IPS-15b (cell line): Measurements from ENCODE around the gene WBP1L.
"Not testable (repeated sequence)": the region's sequence is repeated elsewhere in the genome, so short reads cannot be mapped to it uniquely, and the experiment has no call there.

Experiments
- H3K27me3 ChIP-seq: one replicate; pipeline ENCODE4 v1.6.1; 2013; ENCODE audit warnings: low read length; ENCODE audit not compliant: control insufficient read depth, insufficient read depth
- H3K36me3 ChIP-seq: one replicate; pipeline ENCODE4 v1.6.1; 2013; ENCODE audit warnings: low read length; ENCODE audit not compliant: control insufficient read depth, insufficient read depth
- H3K4me1 ChIP-seq: one replicate; pipeline ENCODE4 v1.6.1; 2013; ENCODE audit warnings: mild to moderate bottlenecking, low read length; ENCODE audit not compliant: control insufficient read depth, insufficient read depth
- H3K4me3 ChIP-seq: one replicate; pipeline ENCODE4 v1.5.1; 2013; ENCODE audit warnings: low read depth, low read length
- H3K9ac ChIP-seq: one replicate; pipeline ENCODE4 v1.6.1; 2013; ENCODE audit warnings: low read depth, mild to moderate bottlenecking, low read length
- H3K9me3 ChIP-seq: one replicate; pipeline ENCODE4 v1.6.1; 2013; ENCODE audit warnings: mild to moderate bottlenecking, low read length; ENCODE audit not compliant: control insufficient read depth, insufficient read depth

Gene WBP1L

DNA sequence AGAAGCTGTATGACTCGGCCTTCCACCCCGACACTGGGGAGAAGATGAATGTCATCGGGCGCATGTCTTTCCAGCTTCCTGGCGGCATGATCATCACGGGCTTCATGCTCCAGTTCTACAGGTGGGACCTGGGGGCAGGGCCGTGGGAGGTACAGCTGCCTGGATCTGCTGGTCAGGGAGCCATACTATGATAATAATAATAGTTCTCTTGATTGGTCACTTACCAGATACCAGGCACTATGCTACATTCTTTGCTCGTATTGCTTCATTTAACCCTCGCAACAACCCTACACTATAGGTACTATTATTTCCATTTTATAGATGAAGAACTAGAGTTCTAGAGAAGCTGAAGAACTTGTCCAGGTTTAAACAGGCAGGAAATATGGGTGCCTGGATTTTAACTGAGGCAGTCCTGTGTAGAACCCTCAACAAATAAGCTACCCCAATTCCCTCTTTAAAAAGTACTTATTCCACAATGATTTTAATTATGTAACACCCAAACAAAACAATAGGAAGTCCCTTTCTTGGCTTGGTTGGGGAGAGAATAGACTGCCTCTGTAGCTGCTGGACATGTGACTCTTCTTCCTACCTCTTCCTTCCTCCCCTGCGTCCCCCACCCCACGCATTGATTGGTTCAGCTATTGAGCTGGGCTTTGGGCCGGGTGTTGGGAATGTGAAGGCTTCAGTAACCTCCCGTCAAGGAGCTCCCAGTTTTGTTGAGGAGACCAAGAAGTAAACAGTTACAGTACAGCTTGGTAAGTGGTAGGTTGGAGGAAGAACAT lies 16.5 kb upstream of the WBP1L start:
- Histone ChIP-seq H3K27me3 (no peaks in the 10 kb centered on the region), H3K4me1 (no peaks in the 10 kb centered on the region), H3K9ac (no peak overlapping the region), H3K36me3 (peaks cover 43% of the 10 kb centered on the region), H3K9me3 (no peaks in the 10 kb centered on the region), H3K4me3 (no peak overlapping the region)

DNA sequence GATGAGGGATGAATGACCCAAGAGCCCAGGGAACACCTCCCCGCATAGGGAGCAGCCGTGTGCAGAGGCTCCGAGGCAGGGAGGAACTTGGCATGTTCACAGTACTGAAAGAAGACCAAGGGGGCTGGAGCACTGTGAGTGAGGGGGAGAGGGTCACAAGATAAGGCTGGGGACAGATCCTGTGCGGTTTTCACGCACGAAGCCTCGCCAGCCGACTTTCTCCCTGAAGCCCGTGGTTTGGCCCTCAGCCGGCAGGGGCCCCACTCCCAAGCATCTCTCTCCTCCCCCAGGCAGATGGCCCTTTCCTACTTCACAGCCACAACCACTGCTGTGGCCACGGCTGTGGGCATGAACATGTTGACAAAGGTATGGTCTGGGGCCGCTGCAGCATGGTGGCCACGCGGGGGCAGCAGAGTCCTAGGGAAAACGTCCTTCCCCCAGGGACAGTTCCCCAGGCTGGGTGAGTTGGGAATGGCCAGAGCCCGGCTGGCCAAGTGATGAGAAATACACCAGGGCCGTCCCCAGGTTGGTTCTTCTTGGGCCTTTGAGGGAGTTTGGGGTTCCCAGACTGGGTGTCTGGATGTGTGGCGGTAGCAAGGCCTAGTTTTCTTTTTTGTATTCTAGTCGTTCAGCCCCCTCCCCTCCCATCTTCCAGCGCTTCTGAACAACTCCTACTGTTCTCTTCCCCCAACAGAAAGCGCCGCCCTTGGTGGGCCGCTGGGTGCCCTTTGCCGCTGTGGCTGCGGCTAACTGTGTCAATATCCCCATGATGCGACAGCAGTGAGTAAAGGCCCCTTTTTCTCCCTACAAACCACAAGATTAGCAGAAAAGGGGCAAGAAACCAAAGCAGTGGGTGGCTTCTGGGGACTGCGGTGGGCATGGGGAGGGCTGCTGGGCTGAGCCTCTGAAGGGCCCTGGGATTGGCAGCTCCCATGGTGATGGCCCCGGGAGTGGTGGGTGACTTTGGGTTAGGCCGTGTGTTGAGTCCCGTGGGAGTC lies 14.4 kb upstream of the WBP1L start:
- Histone ChIP-seq H3K4me1 (no peaks in the 10 kb centered on the region), H3K4me3 (no peak overlapping the region), H3K9me3 (no peaks in the 10 kb centered on the region), H3K27me3 (no peaks in the 10 kb centered on the region), H3K9ac (no peak overlapping the region), H3K36me3 (peaks cover 54% of the 10 kb centered on the region)

DNA sequence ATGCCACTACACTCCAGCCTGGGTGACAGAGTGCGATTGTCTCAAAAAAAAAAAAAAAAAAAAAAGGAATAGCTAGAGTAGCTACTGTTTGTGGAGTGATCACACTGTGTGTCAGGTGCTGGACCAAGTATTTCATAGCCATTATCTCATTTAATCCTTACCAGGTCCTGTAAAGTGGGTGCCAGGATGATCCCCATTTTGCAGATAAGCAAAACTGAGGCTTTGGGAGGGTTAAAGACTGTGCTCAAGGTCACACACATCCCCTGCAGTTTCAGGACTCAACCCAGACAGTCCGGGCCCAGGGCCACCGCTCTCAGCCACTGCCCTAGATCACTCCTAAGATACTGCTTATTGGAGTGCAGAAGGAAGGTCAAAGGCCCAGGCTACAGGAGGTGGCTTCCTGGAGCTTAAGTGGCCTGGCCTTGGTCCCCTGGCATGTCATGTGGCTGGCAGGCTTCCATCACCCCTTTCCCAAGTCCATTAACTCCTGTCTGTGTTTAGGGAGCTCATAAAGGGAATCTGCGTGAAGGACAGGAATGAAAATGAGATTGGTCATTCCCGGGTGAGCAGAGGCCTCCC lies 12.4 kb upstream of the WBP1L start:
- Histone ChIP-seq H3K4me1 (no peaks in the 10 kb centered on the region), H3K36me3 (peaks cover 51% of the 10 kb centered on the region), H3K27me3 (no peaks in the 10 kb centered on the region), H3K9ac (no peak overlapping the region), H3K9me3 (no peaks in the 10 kb centered on the region), H3K4me3 (no peak overlapping the region)

DNA sequence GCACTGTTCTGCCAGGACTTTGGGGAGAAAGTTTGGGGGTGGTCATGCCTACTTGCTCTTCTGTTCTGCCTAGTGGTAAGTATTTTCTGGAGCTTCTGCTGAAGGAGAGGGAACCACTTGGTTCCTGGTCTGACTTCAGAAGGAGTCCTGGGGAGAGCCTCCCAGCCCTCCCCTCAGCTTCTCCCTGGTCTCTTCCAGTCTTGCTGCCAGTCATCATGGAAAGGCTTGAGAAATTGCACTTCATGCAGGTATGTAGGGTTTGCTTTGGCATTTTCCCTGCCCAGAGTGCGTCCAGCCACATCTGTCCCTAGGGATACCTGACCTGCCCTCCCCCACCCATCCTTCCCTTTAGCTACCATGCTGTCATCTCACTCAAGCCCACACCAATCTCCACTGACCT lies 11.1 kb upstream of the WBP1L start:
- peaks cover 44% of the 10 kb centered on the region for H3K36me3 ChIP-seq
- no peaks in the 10 kb centered on the region for H3K27me3 ChIP-seq
- no peak overlapping the region for H3K9ac ChIP-seq
- H3K9me3 ChIP-seq: no peaks in the 10 kb centered on the region
- no peaks in the 10 kb centered on the region for H3K4me1 ChIP-seq
- no peak overlapping the region for H3K4me3 ChIP-seq

DNA sequence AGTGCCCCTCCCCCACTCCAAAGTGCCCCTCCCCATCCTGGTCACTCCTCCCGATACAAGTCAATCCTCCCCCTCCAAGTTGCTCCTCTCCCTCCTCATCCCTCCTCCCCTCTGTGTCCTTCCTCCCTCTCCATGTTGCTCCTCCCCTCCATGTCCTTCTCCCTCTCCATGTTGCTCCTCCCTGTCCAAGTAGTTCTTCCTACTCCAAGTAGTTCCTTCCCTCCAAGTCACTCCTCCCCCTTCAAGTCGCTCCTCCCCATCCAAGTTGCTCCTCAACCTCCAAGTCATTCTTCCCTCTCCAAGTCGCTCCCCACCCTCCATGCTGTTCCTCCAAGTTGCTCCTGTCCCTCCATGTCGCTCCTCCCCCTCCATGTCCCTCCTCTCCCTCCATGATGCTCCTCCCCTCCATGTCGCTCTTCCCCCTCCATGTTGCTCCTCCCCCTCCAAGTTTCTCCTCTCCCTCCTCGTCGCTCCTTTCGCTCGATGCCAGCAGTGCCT lies 8.6 kb upstream of the WBP1L start:
- H3K9ac ChIP-seq: no peak overlapping the region
- peaks cover 31% of the 10 kb centered on the region for H3K36me3 ChIP-seq
- H3K9me3 ChIP-seq: no peaks in the 10 kb centered on the region
- H3K4me1 ChIP-seq: no peaks in the 10 kb centered on the region
- no peak overlapping the region for H3K4me3 ChIP-seq
- no peaks in the 10 kb centered on the region for H3K27me3 ChIP-seq

DNA sequence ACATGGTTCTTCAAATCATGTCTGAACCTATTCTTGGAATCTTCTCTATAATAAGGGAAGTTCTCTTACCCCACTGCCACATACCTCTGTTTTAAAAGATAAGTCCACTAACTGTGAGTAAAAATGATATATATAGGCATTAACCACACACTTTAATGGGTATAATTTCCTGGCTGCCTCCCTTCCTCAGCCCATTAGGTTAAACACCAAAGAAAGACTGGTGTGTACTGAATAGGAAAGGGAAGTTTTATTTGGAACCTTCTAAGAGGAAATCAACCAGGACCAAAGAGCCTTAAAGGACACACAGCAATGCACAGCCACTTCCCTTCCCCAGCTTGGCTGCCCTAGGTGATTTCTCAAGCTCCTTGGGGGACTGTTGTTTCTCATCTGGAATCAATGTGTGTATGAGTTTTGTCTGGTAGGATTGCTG lies 5.0 kb upstream of the WBP1L start:
- Histone ChIP-seq H3K9me3 (no peaks in the 10 kb centered on the region), H3K9ac (no peak overlapping the region), H3K27me3 (no peaks in the 10 kb centered on the region), H3K4me1 (peaks cover 6% of the 10 kb centered on the region), H3K36me3 (peaks cover 11% of the 10 kb centered on the region), H3K4me3 (no peak overlapping the region)

DNA sequence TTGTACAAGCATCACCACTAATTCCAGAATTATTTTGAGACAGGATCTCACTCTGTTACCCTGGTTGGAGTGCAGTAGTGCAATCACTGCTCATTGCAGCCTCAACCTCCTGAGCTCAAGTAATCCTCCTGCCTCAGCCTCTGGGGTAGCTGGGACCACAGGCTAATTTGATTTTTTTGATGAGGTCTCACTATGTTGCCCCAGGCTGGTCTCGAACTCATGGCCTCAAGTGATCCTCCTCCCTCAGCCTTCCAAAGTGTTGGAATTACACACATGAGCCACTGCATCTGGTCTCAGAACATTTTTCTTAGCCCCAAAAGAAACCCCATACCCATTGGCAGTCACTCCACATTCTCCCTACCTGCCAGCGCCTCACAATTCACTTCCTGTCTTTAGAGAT lies 3.5 kb upstream of the WBP1L start:
- Histone ChIP-seq H3K27me3 (no peaks in the 10 kb centered on the region), H3K4me3 (no peak overlapping the region), H3K4me1 (peaks cover 10% of the 10 kb centered on the region), H3K9me3 (no peaks in the 10 kb centered on the region), H3K36me3 (peaks cover 8% of the 10 kb centered on the region), H3K9ac (no peak overlapping the region)

DNA sequence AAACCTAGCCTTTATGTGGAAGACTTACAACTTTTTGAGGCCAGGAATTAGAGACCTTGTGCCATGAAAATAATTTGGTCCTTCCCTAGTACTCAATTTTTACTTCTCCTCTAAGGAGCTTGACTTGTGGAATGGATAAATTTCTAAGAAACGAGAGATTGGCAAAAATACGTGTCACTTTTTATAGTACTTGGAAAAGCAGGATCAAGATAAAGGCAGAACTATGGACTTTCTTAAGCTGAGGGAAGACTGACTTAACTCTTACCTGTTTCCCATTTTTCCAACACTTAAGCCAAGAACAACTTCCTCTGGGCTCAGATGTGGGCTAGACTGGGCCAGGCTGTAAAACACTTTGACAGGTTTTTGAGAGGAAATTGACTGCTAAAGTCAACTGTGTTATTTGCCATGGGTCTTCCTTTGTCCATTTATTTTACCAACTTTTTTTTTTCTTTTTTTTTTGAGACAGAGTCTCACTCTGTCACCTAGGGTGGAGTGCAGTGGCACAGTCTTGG lies 2.0 kb upstream of the WBP1L start:
- peaks cover 8% of the 10 kb centered on the region for H3K36me3 ChIP-seq
- peaks cover 10% of the 10 kb centered on the region for H3K4me1 ChIP-seq
- H3K9ac ChIP-seq: no peak overlapping the region
- no peaks in the 10 kb centered on the region for H3K9me3 ChIP-seq
- H3K4me3 ChIP-seq: no peak overlapping the region
- no peaks in the 10 kb centered on the region for H3K27me3 ChIP-seq

DNA sequence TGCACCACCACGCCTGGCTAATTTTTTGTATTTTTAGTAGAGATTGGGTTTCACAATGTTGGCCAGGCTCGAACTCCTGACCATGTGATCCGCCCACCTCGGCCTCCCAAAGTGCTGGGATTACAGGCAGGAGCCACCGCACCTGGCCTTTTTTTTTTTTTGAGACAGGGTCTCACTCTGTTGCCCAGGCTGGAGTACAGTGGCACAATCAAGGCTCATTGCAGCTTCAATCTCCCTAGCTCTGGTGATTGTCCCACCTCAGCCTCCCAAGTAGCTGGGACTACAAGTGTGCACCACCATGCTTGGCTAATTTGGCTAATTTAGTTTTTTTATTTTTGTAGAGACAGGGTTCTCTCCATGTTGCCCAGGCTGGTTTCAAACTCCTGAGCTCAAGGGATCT lies 1.4 kb upstream of the WBP1L start:
- H3K4me3 ChIP-seq, H3K9me3 ChIP-seq, H3K9ac ChIP-seq, H3K4me1 ChIP-seq, H3K27me3 ChIP-seq, H3K36me3 ChIP-seq: not testable (repeated sequence)

DNA sequence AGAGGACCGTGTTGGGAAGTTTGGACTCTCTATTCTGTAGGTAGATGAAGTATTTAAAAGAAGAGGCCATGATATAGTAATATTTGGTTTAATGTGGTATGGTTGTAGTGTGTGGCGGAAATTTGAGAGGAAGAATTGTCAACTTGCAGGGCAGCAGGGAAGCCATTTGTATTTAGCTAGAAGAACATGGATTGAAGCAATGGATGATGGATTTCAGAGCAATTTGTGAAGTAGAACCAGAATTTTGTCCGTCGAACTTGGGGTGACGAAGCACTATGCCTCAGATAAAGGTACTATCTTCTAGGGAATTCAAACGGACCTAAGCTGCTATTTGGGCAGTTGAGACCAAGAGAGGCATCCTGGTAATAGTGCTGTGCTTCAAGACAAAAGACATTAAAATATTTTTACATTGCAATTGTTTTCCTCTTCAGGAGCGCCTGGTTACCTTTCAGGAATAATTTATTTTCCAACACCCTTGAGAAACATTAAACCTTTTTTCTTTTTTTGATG lies 615 bp upstream of the WBP1L start:
- H3K4me3 ChIP-seq: peak overlapping the region; percentile 50
- H3K9me3 ChIP-seq: no peaks in the 10 kb centered on the region
- peaks cover 10% of the 10 kb centered on the region for H3K4me1 ChIP-seq
- H3K27me3 ChIP-seq: no peaks in the 10 kb centered on the region
- peak overlapping the region; percentile 41 for H3K9ac ChIP-seq
- H3K36me3 ChIP-seq: no peaks in the 10 kb centered on the region

DNA sequence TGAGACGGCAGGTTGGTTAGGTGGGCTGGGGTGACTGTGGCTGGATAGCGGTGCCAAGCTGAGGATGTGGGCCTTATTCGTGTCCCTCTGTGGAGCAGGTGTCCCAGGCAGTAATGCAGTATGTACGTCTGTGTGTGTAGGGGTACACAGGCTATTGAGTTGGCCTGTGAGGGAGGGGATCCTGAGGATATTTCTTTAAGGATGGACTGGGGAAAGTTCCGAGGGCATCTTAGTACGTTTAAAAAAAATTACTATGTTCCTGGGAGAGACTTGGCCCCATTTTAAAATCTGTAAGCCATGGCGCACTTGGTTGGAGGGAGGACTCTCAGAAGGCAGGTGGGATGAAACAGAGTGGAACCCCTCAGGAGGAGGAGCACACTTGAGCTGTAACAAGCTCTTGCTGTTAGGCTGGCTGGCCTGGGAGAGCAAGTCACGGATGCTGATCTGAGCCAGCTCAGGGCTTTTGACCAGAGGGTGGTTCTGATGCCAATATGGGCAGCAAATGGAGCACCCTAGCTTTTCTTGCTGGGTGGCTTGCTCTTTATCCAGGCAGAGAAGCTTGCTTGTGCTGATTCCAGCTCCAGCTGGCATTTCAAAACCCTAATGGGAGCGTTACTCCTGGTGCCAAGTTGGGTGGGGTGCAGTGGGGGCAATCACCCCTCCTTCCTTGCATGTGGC lies 765 bp downstream of the WBP1L start:
- Histone ChIP-seq H3K4me1 (peaks cover 10% of the 10 kb centered on the region), H3K9ac (peak overlapping the region; percentile 77), H3K4me3 (peak overlapping the region; percentile 96), H3K27me3 (no peaks in the 10 kb centered on the region), H3K9me3 (no peaks in the 10 kb centered on the region), H3K36me3 (no peaks in the 10 kb centered on the region)
